ENCODE data around the gene GRIA4.
A peak's percentile ranks its signal among the peaks of the same experiment; 100 is the strongest.

GRIA4 gene

DNA sequence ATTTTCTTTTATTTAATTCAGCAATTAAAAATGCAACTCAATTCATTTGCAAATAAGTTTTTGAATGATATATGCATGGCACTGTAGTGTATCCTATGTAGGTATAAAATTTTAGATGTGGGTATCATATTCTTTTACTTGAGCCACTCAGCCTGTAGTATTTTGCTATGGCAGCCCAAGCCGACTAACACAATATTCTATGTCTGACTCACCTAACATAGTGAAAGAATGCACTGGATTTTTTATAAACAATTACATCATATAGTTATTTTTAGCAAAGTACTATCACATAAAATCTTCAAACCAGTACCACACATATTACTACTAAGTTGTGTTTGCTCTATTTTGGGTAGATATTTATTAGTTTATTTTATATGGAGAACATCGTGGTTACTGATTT is 21.9 kb upstream of the GRIA4 start:
- in situ Hi-C loops (cut with HindIII; ENCODE audit: low sequenced_read_pairs): no loop called here
- no peak overlapping the region for H3K4me3 ChIP-seq (ENCODE audit: low read depth, low read length)
- TF ChIP-seq, protein P1, sequence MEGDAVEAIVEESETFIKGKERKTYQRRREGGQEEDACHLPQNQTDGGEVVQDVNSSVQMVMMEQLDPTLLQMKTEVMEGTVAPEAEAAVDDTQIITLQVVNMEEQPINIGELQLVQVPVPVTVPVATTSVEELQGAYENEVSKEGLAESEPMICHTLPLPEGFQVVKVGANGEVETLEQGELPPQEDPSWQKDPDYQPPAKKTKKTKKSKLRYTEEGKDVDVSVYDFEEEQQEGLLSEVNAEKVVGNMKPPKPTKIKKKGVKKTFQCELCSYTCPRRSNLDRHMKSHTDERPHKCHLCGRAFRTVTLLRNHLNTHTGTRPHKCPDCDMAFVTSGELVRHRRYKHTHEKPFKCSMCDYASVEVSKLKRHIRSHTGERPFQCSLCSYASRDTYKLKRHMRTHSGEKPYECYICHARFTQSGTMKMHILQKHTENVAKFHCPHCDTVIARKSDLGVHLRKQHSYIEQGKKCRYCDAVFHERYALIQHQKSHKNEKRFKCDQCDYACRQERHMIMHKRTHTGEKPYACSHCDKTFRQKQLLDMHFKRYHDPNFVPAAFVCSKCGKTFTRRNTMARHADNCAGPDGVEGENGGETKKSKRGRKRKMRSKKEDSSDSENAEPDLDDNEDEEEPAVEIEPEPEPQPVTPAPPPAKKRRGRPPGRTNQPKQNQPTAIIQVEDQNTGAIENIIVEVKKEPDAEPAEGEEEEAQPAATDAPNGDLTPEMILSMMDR (IDR thresholded peaks at IDR 0.05; ENCODE audit: low read depth, low read length, missing control alignments): no peak
- peak; percentile 57 for DNase-seq (ENCODE audit: low read depth)

- in situ Hi-C loops (cut with HindIII; ENCODE audit: low sequenced_read_pairs): no loop called here
- TF ChIP-seq, protein P1 (IDR thresholded peaks at IDR 0.05; ENCODE audit: low read depth, low read length, missing control alignments): no peak
- no peak for DNase-seq (ENCODE audit: low read depth)
- no peak overlapping the region for H3K4me3 ChIP-seq (ENCODE audit: low read depth, low read length)
Observed at GRCh38 chr11:105589346-105589745, 20.5 kb upstream of the GRIA4 start.

GRCh38 chr11:105592035-105592434 is 17.8 kb upstream of the GRIA4 start:
- TF ChIP-seq, protein P1 (IDR thresholded peaks at IDR 0.05; ENCODE audit: low read depth, low read length, missing control alignments): no peak
- in situ Hi-C loops (cut with HindIII; ENCODE audit: low sequenced_read_pairs): no loop called here
- no peak for DNase-seq (ENCODE audit: low read depth)
- H3K4me3 ChIP-seq (ENCODE audit: low read depth, low read length): no peak overlapping the region

DNA sequence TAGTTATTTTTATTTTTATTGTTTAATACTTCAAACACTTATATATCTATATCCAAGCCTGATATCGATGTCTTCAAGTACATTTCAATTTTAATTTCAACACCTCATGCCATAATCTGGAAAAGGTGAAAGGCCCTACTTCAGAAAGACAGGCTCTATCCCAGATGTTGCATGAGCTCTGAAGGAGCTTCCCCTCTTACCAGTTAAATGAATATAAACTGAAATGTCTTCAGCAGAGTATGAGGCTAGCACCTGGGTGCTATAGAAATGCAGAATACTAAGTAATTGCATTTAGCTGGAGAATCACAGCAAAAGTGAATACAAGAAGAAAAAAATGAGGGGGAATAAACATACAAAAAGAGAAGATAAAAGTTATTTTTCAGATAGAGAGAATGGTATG is 11.5 kb upstream of the GRIA4 start:
- no peak for DNase-seq (ENCODE audit: low read depth)
- in situ Hi-C loops (cut with HindIII; ENCODE audit: low sequenced_read_pairs): no loop called here
- TF ChIP-seq, protein P1 (IDR thresholded peaks at IDR 0.05; ENCODE audit: low read depth, low read length, missing control alignments): no peak
- H3K4me3 ChIP-seq (ENCODE audit: low read depth, low read length): no peak overlapping the region

DNA sequence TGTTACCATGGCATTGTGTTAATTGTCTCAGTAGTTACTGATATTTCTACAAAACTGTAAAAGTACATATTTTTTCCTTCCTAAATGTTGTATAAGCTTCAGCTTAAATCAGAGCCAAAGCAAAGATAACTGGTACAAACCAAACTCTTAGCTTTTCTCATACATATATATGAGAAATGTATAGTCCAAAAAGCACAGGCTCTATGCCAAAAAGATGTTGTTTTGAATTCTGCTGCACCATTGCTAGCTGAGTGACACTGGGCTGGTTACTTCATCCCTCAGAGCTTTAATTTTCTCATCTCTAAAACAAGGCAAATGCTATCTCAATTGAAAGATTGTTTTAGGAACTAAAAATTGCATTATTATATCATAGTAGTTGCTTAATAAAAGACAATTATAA is 6.7 kb upstream of the GRIA4 start:
- TF ChIP-seq, protein P1 (IDR thresholded peaks at IDR 0.05; ENCODE audit: low read depth, low read length, missing control alignments): no peak
- in situ Hi-C loops (cut with HindIII; ENCODE audit: low sequenced_read_pairs): no loop called here
- no peak for DNase-seq (ENCODE audit: low read depth)
- no peak overlapping the region for H3K4me3 ChIP-seq (ENCODE audit: low read depth, low read length)

- peak overlapping the region; percentile 55 for H3K4me3 ChIP-seq (ENCODE audit: low read depth, low read length)
- peak; percentile 20 for DNase-seq (ENCODE audit: low read depth)
- TF ChIP-seq, protein P1 (IDR thresholded peaks at IDR 0.05; ENCODE audit: low read depth, low read length, missing control alignments): peak; percentile 70
- in situ Hi-C loops (cut with HindIII; ENCODE audit: low sequenced_read_pairs): no loop called here
Observed at GRCh38 chr11:105609341-105609781, 512 bp upstream of the GRIA4 start.
